Measurements from ENCODE around the gene NOTCH1. TPM values are rescaled to one million over a fixed set of nuclear protein-coding genes. Genes with fewer than 3 reads are reported as not detected.

Gene NOTCH1
- total RNA-seq, 4 donors from 2014 or later = 38.2 to 95.7 (median 53.8) TPM

DNA sequence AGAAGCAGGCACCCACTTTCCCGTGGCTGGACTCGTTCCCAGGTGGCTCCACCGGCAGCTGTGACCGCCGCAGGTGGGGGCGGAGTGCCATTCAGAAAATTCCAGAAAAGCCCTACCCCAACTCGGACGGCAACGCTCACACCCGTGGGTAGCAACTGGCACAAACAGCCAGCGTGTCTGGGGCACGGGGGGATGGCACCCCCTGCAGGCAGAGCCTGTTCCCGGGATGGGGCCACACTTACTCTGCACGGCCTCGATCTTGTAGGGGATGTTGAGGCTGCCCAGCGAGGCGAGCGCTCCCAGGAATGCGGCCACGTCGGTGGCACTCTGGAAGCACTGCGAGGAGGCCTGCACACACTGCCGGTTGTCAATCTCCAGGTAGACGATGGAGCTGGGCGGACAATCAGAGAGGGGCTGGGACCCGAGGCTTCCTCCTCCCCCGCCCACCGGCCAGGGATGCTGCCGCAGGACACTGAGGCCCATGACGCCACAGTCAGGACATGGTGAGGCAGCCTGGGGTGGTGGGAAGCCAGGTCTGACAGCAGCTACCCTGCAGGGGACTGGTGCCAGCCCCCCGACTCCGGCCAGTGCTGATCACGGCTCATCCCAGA lies 42.8 kb downstream of the NOTCH1 start:
- H3K27ac ChIP-seq = no peak overlapping the region
- no peaks in the 10 kb centered on the region for H3K4me1 ChIP-seq
- no peak overlapping the region for H3K4me3 ChIP-seq
- peaks cover 0 to 100% (median 0%) of the 10 kb centered on the region in 3 donors for H3K36me3 ChIP-seq
- no peaks in the 10 kb centered on the region for H3K27me3 ChIP-seq
- no peaks in the 10 kb centered on the region for H3K9me3 ChIP-seq
- no peak for DNase-seq
- no peak for TF ChIP-seq POLR2A (IDR thresholded peaks at IDR 0.05)
- TF ChIP-seq, protein P1, sequence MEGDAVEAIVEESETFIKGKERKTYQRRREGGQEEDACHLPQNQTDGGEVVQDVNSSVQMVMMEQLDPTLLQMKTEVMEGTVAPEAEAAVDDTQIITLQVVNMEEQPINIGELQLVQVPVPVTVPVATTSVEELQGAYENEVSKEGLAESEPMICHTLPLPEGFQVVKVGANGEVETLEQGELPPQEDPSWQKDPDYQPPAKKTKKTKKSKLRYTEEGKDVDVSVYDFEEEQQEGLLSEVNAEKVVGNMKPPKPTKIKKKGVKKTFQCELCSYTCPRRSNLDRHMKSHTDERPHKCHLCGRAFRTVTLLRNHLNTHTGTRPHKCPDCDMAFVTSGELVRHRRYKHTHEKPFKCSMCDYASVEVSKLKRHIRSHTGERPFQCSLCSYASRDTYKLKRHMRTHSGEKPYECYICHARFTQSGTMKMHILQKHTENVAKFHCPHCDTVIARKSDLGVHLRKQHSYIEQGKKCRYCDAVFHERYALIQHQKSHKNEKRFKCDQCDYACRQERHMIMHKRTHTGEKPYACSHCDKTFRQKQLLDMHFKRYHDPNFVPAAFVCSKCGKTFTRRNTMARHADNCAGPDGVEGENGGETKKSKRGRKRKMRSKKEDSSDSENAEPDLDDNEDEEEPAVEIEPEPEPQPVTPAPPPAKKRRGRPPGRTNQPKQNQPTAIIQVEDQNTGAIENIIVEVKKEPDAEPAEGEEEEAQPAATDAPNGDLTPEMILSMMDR (IDR thresholded peaks at IDR 0.05) = no peak

DNA sequence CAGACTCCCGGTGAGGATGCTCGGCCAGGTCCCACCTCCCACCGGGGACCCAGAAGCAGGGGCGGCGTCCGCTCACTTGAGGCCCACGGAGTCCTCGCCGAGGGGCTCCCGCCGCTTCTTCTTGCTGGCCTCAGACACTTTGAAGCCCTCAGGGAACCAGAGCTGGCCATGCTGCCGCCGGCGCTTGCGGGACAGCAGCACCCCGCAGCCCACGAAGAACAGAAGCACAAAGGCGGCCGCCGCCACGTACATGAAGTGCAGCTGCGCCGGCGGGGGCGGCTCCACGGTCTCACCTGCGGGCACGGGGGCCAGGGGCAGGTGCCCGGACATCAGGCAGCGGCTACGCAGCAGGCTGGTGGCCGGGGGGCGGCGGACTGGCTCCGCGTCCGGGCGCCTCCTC lies 43.7 kb downstream of the NOTCH1 start:
- no peaks in the 10 kb centered on the region for H3K9me3 ChIP-seq
- DNase-seq = no peak
- TF ChIP-seq POLR2A (IDR thresholded peaks at IDR 0.05) = no peak
- TF ChIP-seq, protein P1 (IDR thresholded peaks at IDR 0.05) = no peak
- H3K27me3 ChIP-seq = no peaks in the 10 kb centered on the region
- H3K4me3 ChIP-seq = no peak overlapping the region
- H3K27ac ChIP-seq = no peak overlapping the region
- H3K36me3 ChIP-seq = peaks cover 0 to 100% (median 0%) of the 10 kb centered on the region in 3 donors
- H3K4me1 ChIP-seq = no peaks in the 10 kb centered on the region

DNA sequence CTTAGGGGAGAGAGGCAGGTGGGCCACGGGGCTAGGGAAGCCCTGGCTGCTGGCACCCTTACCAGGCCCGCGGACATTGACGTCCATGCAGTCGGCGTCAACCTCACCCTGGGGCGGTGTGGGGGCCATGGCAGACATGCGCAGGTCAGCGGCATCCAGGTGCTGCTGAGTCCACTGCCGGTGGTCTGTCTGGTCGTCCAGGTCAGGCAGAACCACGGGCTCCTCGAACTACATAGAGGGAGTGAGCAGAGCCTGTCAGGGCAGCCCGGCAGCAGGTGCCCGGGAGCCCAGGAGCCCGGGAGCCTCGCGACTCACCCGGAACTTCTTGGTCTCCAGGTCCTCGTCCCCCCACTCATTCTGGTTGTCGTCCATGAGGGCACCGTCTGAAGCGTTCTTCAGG lies 44.2 kb downstream of the NOTCH1 start:
- no peak overlapping the region for H3K27ac ChIP-seq
- peaks cover 0 to 100% (median 0%) of the 10 kb centered on the region in 3 donors for H3K36me3 ChIP-seq
- DNase-seq = no peak
- H3K4me1 ChIP-seq = no peaks in the 10 kb centered on the region
- no peak overlapping the region for H3K4me3 ChIP-seq
- no peak for TF ChIP-seq POLR2A (IDR thresholded peaks at IDR 0.05)
- TF ChIP-seq, protein P1 (IDR thresholded peaks at IDR 0.05) = no peak
- H3K9me3 ChIP-seq = no peaks in the 10 kb centered on the region
- H3K27me3 ChIP-seq = no peaks in the 10 kb centered on the region

DNA sequence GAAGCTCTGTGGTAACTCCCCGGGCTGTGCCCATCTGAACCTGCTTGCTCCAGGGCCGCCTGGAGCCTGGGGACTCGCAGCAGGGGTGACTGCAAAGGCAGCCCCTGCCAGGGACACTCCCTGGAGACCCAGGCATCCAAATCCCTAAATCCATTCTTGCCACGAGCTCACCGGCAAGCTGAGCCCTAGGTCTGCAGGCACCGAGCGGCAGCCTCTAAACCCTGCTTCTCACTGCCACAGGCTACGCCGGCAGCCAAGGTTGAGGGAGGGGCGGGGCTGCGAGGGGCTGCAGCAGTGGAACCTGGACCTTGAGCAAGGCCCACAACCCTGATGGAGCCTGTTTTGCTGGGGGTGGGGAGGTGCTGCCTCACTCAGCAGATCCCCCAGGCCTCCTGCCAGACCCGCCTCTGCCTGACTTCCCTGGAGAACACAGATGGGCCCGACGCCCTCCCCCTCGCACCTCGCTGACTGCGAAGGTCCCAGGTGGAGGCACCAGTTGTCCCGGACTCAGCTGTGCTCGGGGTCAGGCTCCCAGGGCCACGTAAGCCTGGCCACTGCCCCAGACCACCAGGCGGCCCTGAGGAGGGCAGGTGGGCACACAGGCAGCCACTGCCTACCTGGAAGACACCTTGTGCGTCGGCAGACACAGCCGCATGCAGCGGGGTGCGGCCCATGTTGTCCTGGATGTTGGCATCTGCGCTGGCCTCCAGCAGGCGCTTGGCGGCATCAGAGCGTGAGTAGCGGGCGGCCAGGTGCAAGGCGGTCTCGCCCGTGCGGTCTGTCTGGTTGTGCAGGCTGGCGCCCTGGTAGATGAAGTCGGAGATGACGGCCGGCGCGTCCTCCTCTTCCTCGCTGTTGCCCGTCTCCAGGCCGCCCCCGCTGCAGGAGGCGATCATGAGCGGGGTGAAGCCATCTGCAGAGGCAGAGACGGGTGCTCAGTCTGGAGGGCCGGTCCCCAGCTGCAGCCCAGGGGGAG lies 45.6 kb downstream of the NOTCH1 start:
- Histone ChIP-seq H3K4me3 (no peak overlapping the region), H3K27me3 (no peaks in the 10 kb centered on the region), H3K36me3 (peaks cover 0 to 98% (median 0%) of the 10 kb centered on the region in 3 donors), H3K4me1 (no peaks in the 10 kb centered on the region), H3K9me3 (no peaks in the 10 kb centered on the region), H3K27ac (no peak overlapping the region)
- no peak for DNase-seq
- TF ChIP-seq, protein P1 (IDR thresholded peaks at IDR 0.05) = no peak
- TF ChIP-seq POLR2A (IDR thresholded peaks at IDR 0.05) = no peak

DNA sequence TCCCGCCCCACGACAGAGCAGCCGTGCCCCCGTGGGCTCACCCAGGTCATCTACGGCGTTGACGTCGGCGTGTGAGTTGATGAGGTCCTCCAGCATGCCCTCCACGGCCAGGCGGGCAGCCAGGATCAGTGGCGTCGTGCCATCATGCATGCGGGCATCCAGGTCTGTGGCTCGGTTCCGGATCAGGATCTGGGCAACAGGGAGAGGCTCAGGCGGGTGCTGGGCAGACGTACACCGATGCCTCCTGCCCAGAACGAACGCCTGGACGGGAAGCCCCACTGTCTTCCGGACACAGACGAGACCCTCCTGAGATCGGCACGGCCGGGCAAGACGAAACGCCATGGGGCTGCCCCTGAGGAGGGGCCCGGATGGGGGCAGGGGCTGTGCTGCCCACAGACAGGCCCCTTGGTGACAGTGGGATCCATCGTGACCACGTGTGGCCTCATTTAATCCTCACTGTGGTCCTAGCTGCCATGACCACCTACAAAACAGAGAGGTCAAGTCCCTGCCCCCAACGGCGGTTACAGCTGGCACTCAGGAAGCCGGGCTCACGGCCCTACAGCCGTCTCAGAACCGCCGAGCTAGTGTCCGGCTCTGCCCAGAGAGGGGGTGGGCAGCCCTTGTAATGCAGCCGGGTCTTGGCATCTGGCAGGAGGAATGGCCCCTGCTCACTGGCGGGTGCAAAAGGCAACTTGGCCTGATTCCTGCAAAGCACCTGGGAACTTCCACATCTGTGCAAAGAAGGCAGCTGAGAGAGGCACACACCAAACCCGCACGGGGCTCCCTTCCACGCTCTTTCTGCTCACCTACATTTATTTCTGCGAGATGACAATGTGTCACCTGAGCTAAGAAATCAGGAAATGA lies 46.5 kb downstream of the NOTCH1 start:
- no peak overlapping the region for H3K27ac ChIP-seq
- no peaks in the 10 kb centered on the region for H3K27me3 ChIP-seq
- TF ChIP-seq POLR2A (IDR thresholded peaks at IDR 0.05) = no peak
- TF ChIP-seq, protein P1 (IDR thresholded peaks at IDR 0.05) = no peak
- DNase-seq = no peak
- H3K4me3 ChIP-seq = no peak overlapping the region
- peaks cover 0 to 95% (median 0%) of the 10 kb centered on the region in 3 donors for H3K36me3 ChIP-seq
- H3K4me1 ChIP-seq = no peaks in the 10 kb centered on the region
- H3K9me3 ChIP-seq = no peaks in the 10 kb centered on the region

Data from Peyer's patch (tissue), 4 donors.